ENCODE results near the gene SBSN.

GRCh38 chr19:35498220-35498619, 29.9 kb downstream of the SBSN start:
- TF ChIP-seq CTCF (IDR thresholded peaks at IDR 0.05) (no peak), POLR2AphosphoS5 (IDR thresholded peaks at IDR 0.05) (no peak)
